ENCODE data around the gene PHF14.

- TF ChIP-seq ZFX (IDR thresholded peaks at IDR 0.05; ENCODE audit: borderline replicate concordance): no peak
- TF ChIP-seq CTCF (IDR thresholded peaks at IDR 0.05): no peak
Measured at GRCh38 chr7:11127988-11128387, 154.3 kb downstream of the PHF14 start.

All from 22Rv1 (cell line).